Stimulated activated CD4-positive, alpha-beta T cell treated with anti-CD3 and anti-CD28 coated beads, Interleukin-12 subunit alpha, Interleukin-12 subunit beta, amount 100 ng/mL, for 24 hours (primary cell): ENCODE measurements around the gene RAI2.
"Not testable (repeated sequence)": the region's sequence is repeated elsewhere in the genome, so short reads cannot be mapped to it uniquely, and the experiment has no call there.

Experiments used
- DNase-seq, 2 experiments: peaks; one replicate each; pipeline ENCODE4 v3.0.0-alpha.2; 2020; ENCODE audit warnings: low read depth in 2 of 2

Gene RAI2

DNA sequence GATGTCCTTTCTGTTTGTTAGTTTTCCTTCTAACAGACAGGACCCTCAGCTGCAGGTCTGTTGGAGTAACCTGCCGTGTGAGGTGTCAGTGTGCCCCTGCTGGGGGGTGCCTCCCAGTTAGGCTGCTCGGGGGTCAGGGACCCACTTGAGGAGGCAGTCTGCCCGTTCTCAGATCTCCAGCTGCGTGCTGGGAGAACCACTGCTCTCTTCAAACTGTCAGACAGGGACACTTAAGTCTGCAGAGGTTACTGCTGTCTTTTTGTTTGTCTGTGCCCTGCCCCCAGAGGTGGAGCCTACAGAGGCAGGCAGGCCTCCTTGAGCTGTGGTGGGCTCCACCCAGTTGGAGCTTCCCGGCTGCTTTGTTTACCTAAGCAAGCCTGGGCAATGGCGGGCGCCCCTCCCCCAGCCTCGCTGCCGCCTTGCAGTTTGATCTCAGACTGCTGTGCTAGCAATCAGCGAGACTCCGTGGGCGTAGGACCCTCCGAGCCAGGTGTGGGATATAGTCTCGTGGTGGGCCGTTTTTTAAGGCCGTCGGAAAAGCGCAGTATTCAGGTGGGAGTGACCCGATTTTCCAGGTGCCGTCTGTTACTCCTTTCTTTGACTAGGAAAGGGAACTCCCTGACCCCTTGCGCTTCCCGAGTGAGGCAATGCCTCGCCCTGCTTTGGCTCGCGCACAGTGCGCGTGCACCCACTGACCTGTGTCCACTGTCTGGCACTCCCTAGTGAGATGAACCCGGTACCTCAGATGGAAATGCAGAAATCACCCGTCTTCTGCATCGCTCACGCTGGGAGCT, 74.3 kb downstream of the RAI2 start:
- not testable (repeated sequence) for DNase-seq

DNA sequence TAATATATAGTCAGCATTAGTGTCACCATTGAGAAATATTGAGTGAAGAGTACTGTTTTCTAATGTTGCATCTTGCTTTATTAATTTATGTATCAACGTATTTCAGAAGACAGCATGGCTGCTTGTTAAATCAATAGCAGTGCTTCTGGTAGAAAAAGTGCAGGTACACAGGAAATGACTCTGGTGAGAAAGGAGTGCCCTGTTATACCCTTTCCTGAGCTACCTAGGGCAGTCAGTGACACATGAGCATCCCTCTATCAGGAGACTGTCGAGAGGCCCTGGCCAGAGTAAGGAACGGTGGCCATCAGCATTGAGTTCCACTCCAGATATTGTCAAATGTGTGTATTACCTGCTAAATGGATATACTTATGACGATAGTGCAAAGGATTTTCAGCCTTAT, 81.7 kb downstream of the RAI2 start:
- DNase-seq, result no peak

DNA sequence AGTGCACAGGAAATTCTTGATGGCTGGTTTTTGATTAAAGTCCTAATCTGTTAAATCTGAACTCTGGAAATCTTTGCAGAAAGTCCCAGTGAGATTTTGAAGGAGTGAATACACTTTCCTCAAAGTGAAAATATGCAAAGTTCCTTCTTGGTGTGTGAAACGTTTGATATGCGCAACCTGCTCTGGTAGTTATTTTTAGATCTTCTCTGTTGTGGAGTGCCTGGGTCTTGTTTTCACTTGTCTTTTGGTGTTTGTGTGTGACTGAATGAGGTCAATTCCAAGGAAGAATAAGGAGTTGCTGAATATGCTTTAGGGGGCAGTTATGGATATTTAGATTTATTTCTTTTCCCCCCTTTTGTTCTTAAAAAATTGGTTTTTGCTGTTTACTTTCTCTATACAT, 82.1 kb downstream of the RAI2 start:
- no peak for DNase-seq

DNA sequence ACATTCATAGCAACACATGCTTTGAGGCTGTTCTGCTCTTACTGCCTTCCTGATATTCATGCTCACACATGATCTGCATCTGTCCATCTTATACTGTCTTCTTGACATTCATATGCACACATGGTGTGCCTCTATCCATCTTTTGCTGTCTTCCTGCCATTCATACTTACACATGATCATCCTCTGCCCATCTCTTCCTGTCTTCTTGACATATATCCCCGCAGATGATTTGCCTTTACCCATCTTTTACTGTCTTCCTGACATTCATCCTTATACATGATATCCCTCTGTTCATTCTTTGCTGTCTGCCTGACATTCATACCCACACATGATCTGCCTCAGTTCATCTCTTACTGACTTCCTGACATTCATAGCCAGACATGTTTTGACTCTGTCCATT, 87.0 kb downstream of the RAI2 start:
- no peak for DNase-seq

DNA sequence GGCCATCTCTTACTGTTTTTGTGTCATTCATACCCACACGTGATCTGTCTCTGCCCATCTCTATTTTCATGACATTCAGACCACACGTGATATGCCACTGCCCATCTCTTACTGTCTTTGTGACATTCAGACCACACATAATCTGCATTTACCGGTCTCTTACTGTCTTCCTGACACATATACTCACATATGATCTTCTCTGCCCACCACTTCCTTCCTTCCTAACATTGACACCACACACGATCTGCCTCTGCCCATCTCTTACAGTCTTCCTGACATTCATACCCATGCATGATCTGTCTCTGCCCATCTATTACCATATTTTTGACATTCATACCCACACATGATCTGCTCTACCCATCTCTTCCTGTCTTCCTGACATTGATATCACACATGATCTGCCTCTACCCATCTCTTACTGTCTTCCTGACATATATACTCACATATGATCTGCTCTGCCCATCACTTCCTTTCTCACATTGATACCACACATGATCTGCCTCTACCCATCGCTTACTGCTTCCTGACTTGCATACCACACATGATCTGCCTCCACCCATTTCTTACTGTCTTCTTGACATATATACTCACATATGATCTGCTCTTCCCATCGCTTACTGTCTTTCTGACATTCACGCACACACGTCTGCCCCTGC, 87.7 kb downstream of the RAI2 start:
- DNase-seq, result no peak

DNA sequence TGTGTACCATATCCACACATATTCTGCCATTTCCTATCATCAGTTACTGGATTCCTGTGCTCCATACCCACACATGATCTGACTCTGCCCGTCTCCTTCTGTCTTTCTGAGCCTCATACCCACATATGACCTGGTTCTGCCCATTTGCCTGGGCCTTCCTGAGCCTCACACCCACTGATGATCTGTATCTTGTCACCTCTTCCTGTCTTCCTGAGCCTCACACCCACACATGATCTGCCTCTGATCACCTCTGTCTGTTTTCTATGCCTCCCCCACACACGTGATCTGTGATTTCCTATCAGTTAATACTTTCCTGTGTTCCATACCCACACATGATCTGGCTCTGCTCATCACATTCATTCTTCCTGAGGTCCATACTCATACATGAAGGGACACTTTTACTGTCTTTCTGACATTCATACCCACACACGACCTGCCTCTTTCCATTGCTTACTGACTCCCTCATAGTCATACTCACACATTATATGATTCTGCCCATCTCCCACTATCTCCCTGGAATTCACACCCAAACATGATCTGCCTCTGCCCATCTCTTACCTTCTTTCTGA, 91.3 kb downstream of the RAI2 start:
- no peak for DNase-seq

DNA sequence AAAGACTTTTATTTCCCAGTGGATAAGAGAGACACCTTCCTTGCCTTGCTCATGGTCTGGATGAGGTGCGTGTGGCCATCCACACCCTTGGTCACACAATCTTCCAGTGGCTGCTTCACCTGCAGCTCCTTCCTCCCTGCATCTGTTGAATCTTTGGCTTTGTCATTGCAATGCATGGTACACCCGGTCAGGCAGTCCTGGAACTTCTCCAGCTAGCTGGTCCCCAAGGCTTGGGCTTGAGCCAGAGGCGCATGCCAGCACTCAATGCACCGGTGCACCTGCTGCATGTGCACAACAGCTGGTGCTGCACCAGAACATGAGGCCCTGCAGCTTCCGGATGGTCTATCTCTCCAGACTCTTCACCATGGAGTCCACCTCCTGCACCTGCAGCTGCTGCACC, 92.1 kb downstream of the RAI2 start:
- no peak for DNase-seq

DNA sequence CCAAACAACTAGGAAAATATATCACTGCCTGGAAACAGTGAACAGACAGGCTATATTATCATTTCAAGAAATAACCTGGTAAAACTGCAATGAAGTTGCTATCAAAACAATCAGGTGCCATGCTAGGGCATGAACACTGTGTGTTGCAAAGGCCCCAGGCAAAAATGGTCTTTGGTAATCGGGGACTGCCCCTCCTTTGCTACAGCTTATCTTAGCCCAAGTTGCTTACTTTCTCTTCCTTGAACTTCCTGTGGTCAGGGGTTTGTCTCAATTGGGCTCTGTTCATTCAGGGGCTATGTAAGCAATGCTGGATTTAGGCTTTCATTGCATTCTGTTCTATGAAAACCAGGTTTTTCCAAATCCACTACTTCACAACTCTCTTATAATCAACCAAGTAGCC, 93.4 kb downstream of the RAI2 start:
- no peak for DNase-seq

DNA sequence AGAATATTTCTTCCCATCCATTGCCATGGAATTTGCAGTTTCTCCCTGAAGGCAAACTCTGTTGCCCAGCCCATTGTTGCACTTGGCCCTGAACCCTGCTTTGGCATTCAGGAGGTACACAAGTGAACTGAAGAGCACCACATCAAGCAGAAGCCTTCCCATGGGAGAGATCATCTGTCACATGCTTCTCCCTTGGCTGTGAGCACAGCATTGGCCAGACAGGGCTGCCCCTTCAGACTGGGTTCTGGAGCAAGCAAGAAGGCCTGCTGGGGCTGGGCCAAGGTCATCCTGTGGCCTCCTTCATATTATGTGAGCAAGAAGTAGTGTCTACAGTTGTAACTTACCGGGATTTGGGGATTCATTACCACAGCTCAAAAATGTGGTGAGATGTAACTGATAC, 101.1 kb downstream of the RAI2 start:
- no peak for DNase-seq

DNA sequence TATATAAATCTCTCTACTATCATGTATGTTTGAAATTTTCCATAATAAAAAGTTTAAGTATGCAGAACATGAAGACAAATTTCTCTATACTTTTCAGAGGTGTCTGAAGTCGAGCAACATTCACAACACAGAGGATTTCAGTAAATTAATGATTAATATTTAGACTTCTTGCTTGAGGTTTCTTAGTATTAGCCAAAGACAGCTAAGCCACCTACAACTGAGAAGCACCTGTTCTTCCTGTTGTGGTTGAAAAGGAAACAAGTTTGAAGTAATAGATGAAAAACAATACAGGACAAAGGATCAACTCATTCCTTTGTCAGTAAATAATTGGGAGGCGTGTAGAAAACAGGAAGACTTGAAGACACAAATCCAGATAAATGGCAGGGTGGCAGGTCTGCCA, 102.7 kb downstream of the RAI2 start:
- DNase-seq, result no peak

DNA sequence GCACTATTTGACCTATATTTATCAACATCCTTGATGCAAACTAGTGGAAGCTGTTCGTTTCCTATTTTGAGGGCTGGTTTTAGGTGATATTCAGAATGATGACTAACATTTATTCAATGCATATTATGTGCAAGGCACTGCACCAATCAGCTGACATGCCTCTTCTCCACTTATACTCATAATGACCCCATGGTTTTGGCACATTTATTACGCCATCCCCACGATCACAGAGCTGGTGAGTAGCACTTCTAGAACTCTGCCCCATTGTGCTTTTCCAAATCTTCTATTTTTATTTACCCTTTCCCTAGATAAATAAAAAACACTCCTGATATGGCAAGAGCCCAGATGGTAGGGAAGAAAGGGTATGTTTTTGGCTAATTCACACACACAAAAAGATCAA, 110.7 kb downstream of the RAI2 start:
- DNase-seq, result no peak
